Liver (tissue), 9 donors: Measurements from ENCODE around the gene RDH12. TPM values are rescaled to one million over a fixed set of nuclear protein-coding genes. Genes with fewer than 3 reads are reported as not detected.

Experiments
- DNase-seq: peaks from one replicate; pipeline ENCODE4 v3.0.0-alpha.2; 2017; ENCODE audit warnings: low spot score
- H3K27ac ChIP-seq, 2 donors: one replicate each; pipeline ENCODE4 v1.7.0; 2013; ENCODE audit warnings: inconsistent platforms in 2 of 2, low read length in 2 of 2, control low read depth in 1 of 2, low read depth in 1 of 2, mild to moderate bottlenecking in 1 of 2
- H3K27me3 ChIP-seq, 4 donors: one replicate each; pipeline versions ENCODE4 v1.6.1 to v1.7.0; 2013; ENCODE audit warnings: low read length in 3 of 4, inconsistent platforms in 1 of 4, mild to moderate bottlenecking in 1 of 4, moderate library complexity in 1 of 4; ENCODE audit not compliant: control insufficient read depth in 4 of 4, insufficient read depth in 4 of 4
- H3K36me3 ChIP-seq, 4 donors: one replicate each; pipeline versions ENCODE4 v1.6.1 to v1.7.0; 2013; ENCODE audit warnings: low read length in 3 of 4, mild to moderate bottlenecking in 3 of 4, low read depth in 1 of 4, moderate library complexity in 1 of 4; ENCODE audit not compliant: control insufficient read depth in 4 of 4, insufficient read depth in 3 of 4
- H3K4me1 ChIP-seq, 4 donors: one replicate each; pipeline versions ENCODE4 v1.6.1 to v1.7.0; 2013; ENCODE audit warnings: low read length in 3 of 4, mild to moderate bottlenecking in 3 of 4, moderate library complexity in 1 of 4; ENCODE audit not compliant: control insufficient read depth in 4 of 4, insufficient read depth in 4 of 4
- H3K4me3 ChIP-seq, 3 donors: one replicate each; pipeline versions ENCODE4 v1.6.1 to v1.7.0; 2013; ENCODE audit warnings: low read length in 3 of 3, control low read depth in 1 of 3, low read depth in 1 of 3, mild to moderate bottlenecking in 1 of 3
- H3K9ac ChIP-seq, 2 donors: one replicate each; pipeline ENCODE4 v1.7.0; 2013; ENCODE audit warnings: low read length in 2 of 2, mild to moderate bottlenecking in 2 of 2, moderate library complexity in 2 of 2, control low read depth in 1 of 2, low read depth in 1 of 2
- H3K9me3 ChIP-seq, 4 donors: one replicate each; pipeline versions ENCODE4 v1.6.1 to v1.7.0; 2013; ENCODE audit warnings: low read length in 3 of 4; ENCODE audit not compliant: control insufficient read depth in 4 of 4
- ATF3 ChIP-seq: IDR thresholded peaks from 2 replicates; pipeline ENCODE4 v1.6.1; 2016; ENCODE audit warnings: antibody characterized with exemption
- CTCF ChIP-seq: fragments of 150-350 bp; IDR thresholded peaks from 2 replicates; pipeline ENCODE4 v1.5.1; 2017; ENCODE audit warnings: improper control_type of control experiment, low read depth, low read length; ENCODE audit not compliant: missing input control
- EGR1 ChIP-seq, 2 donors: IDR thresholded peaks; 2 replicates each; pipeline ENCODE4 v1.6.1; 2016 to 2018; ENCODE audit warnings: antibody characterized with exemption in 2 of 2, low read depth in 2 of 2
- FOXA2 ChIP-seq: IDR thresholded peaks from 2 replicates; pipeline ENCODE4 v1.6.1; 2016; ENCODE audit warnings: antibody characterized with exemption
- HNF4A ChIP-seq, 2 donors: conservative IDR thresholded peaks; 2 replicates each; pipeline ENCODE4 v1.6.1; 2016; ENCODE audit warnings: antibody characterized with exemption in 2 of 2, mild to moderate bottlenecking in 2 of 2
- HNF4G ChIP-seq: IDR thresholded peaks from 2 replicates; pipeline ENCODE4 v1.6.1; 2016; ENCODE audit warnings: antibody characterized with exemption
- JUND ChIP-seq, 2 donors: IDR thresholded peaks; 2 replicates each; pipeline ENCODE4 v1.6.1; 2016; ENCODE audit warnings: antibody characterized with exemption in 2 of 2
- NR2F2 ChIP-seq: IDR thresholded peaks from 2 replicates; pipeline ENCODE4 v1.6.1; 2016; ENCODE audit warnings: antibody characterized with exemption
- RAD21 ChIP-seq, 2 donors: IDR thresholded peaks; 2 replicates each; pipeline ENCODE4 v1.6.1; 2016; ENCODE audit warnings: antibody characterized with exemption in 2 of 2, mild to moderate bottlenecking in 2 of 2
- REST ChIP-seq: IDR thresholded peaks from 2 replicates; pipeline ENCODE4 v1.6.1; 2016; ENCODE audit warnings: antibody characterized with exemption, mild to moderate bottlenecking
- RXRA ChIP-seq, 2 donors: IDR thresholded peaks; 2 replicates each; pipeline ENCODE4 v1.6.1; 2017 to 2018; ENCODE audit warnings: antibody characterized with exemption in 2 of 2, mild to moderate bottlenecking in 1 of 2
- SP1 ChIP-seq: IDR thresholded peaks from 2 replicates; pipeline ENCODE4 v1.6.1; 2018; ENCODE audit warnings: antibody characterized with exemption, mild to moderate bottlenecking
- TAF1 ChIP-seq: conservative IDR thresholded peaks from 2 replicates; pipeline ENCODE4 v1.6.1; 2016; ENCODE audit warnings: antibody characterized with exemption, mild to moderate bottlenecking
- WGBS: extraction: QIAGEN DNeasy Blood & Tissue Kit; methylation state at CpG from one replicate; pipeline ENCODE4 v1.1.7; 2013; 5-methylcytosine and 5-hydroxymethylcytosine counted together
- polyA plus RNA-seq, 2 donors: library from polyadenylated mRNA; stranded (reverse) in 1 of 2; unstranded in 1 of 2; fragments of 200-250 nt in 1 of 2; fragments of >200 nt in 1 of 2; fragmentation: Nextera tagmentation in 1 of 2; extraction: Ambion mirVana in 1 of 2; gene quantifications; one replicate each; pipeline versions ENCODE4 v1.2.1 to v1.2.3, GENCODE V29; 2013 to 2015
- total RNA-seq, 2 donors: library from RNA; depleted of rRNA; stranded (reverse); fragments of >200 nt; gene quantifications; one replicate each; pipeline ENCODE4 v1.2.3, GENCODE V29; 2014
- donor health status: healthy.
- donor health status: healthy.
- donor health status: healthy.
- donor health status: healthy.
- donor health status: healthy.

The RDH12 gene
- total and polyA plus RNA-seq, 4 donors: 0.09 to 3.4 (median 0.91) TPM

- peaks cover 0 to 5% (median under 1%) of the 10 kb centered on the region in 4 donors for H3K4me1 ChIP-seq
- no peaks in the 10 kb centered on the region for H3K27me3 ChIP-seq
- TF ChIP-seq RAD21 (IDR thresholded peaks at IDR 0.05): no peak
- TF ChIP-seq NR2F2: no peak
- TF ChIP-seq EGR1 (IDR thresholded peaks at IDR 0.05; ENCODE audit: low read depth in 2 of 2): no peak
- no peak for TF ChIP-seq RXRA (IDR thresholded peaks at IDR 0.05)
- no peak for TF ChIP-seq TAF1
- TF ChIP-seq CTCF: no peak
- DNase-seq: no peak
- no peak overlapping the region for H3K27ac ChIP-seq
- no peak overlapping the region for H3K9ac ChIP-seq
- H3K36me3 ChIP-seq: peaks cover 0 to 16% (median 9%) of the 10 kb centered on the region in 4 donors
- H3K9me3 ChIP-seq: no peaks in the 10 kb centered on the region
- WGBS: 76% methylated on average over 2 of the region's 2 CpGs
- no peak overlapping the region for H3K4me3 ChIP-seq
Observed at GRCh38 chr14:67744046-67744445, 42.4 kb downstream of the RDH12 start.

GRCh38 chr14:67746927-67747326 lies 45.2 kb downstream of the RDH12 start:
- 97% methylated on average over 1 of the region's 1 CpG for WGBS
- peaks cover 3 to 38% (median 25%) of the 10 kb centered on the region in 4 donors for H3K36me3 ChIP-seq
- no peak for TF ChIP-seq ATF3
- TF ChIP-seq TAF1: no peak
- no peak for TF ChIP-seq HNF4G
- TF ChIP-seq JUND (IDR thresholded peaks at IDR 0.05): no peak
- TF ChIP-seq RAD21 (IDR thresholded peaks at IDR 0.05): no peak
- no peak for TF ChIP-seq SP1
- no peak for TF ChIP-seq FOXA2
- TF ChIP-seq REST: no peak
- no peak for TF ChIP-seq CTCF
- TF ChIP-seq HNF4A (conservative IDR thresholded peaks at IDR 0.05): no peak
- TF ChIP-seq EGR1 (IDR thresholded peaks at IDR 0.05; ENCODE audit: low read depth in 2 of 2): no peak
- no peak for TF ChIP-seq NR2F2
- H3K27ac ChIP-seq: no peak overlapping the region
- no peaks in the 10 kb centered on the region for H3K4me1 ChIP-seq
- no peak for DNase-seq
- H3K9me3 ChIP-seq: no peaks in the 10 kb centered on the region
- no peaks in the 10 kb centered on the region for H3K27me3 ChIP-seq
- H3K4me3 ChIP-seq: no peak overlapping the region
- H3K9ac ChIP-seq: no peak overlapping the region
